ENCODE measurements around the gene ZNF71.

ZNF71 gene

DNA sequence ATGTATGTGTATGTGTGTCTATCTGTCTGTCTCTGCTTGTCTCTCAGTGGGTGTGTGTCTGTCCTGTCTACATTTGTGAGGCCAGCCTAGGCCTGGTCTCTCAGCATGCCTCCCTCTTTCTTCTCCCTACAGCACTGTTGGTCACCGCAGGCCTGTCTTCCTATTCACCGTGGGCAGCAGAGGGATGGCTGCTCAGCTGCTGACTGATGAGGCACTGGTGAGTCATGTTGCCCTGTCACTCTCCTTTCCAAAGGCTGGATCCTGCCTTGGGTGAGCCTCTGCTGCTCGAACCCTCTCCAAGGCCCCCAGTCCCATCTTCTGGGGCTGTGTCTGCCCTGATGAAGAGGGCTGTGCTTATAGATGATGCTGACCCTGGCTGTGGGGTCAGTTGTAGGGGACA lies 6.3 kb downstream of the ZNF71 start:
- DNase-seq (ENCODE audit: insufficient read length, low spot score) (no peak), FAIRE-seq (no peak)
- TF ChIP-seq, protein P1, sequence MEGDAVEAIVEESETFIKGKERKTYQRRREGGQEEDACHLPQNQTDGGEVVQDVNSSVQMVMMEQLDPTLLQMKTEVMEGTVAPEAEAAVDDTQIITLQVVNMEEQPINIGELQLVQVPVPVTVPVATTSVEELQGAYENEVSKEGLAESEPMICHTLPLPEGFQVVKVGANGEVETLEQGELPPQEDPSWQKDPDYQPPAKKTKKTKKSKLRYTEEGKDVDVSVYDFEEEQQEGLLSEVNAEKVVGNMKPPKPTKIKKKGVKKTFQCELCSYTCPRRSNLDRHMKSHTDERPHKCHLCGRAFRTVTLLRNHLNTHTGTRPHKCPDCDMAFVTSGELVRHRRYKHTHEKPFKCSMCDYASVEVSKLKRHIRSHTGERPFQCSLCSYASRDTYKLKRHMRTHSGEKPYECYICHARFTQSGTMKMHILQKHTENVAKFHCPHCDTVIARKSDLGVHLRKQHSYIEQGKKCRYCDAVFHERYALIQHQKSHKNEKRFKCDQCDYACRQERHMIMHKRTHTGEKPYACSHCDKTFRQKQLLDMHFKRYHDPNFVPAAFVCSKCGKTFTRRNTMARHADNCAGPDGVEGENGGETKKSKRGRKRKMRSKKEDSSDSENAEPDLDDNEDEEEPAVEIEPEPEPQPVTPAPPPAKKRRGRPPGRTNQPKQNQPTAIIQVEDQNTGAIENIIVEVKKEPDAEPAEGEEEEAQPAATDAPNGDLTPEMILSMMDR (IDR thresholded peaks at IDR 0.05; ENCODE audit: insufficient read depth, missing control alignments): no peak

- FAIRE-seq (no peak), DNase-seq (ENCODE audit: insufficient read length, low spot score) (no peak)
Measured at GRCh38 chr19:56603829-56604228, 8.7 kb downstream of the ZNF71 start.

GRCh38 chr19:56608274-56608964 lies 13.3 kb downstream of the ZNF71 start:
- DNase-seq (ENCODE audit: insufficient read length, low spot score) (no peak), FAIRE-seq (no peak)
- TF ChIP-seq, protein P1 (IDR thresholded peaks at IDR 0.05; ENCODE audit: insufficient read depth, missing control alignments): no peak

More at GRCh38 chr19:56603829-56604228, 8.7 kb downstream of the ZNF71 start:
- TF ChIP-seq, protein P1 (IDR thresholded peaks at IDR 0.05; ENCODE audit: insufficient read depth, missing control alignments): no peak

GRCh38 chr19:56611288-56611687 lies 16.2 kb downstream of the ZNF71 start:
- DNase-seq (ENCODE audit: insufficient read length, low spot score) (no peak), FAIRE-seq (no peak)
- TF ChIP-seq, protein P1 (IDR thresholded peaks at IDR 0.05; ENCODE audit: insufficient read depth, missing control alignments): no peak

DNA sequence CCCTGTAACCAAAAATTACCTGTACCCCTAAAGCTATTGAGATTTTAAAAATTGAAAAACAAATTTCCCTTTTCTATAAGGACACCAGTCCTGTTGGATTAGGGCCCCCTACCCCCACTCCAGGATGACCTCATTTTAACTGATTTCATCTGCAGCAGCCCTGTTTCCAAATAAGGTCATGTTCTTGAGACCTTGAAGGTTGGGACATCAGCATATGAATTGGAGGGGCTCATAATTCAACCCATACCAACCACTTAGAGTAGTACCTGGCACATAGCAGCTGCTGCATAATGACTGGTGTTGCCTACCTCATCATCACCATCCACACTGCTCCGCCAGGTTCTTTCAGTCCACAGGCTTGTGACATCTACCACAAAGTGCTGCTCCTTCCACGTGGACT lies 17.6 kb downstream of the ZNF71 start:
- TF ChIP-seq, protein P1 (IDR thresholded peaks at IDR 0.05; ENCODE audit: insufficient read depth, missing control alignments): no peak
- FAIRE-seq (no peak), DNase-seq (ENCODE audit: insufficient read length, low spot score) (no peak)

DNA sequence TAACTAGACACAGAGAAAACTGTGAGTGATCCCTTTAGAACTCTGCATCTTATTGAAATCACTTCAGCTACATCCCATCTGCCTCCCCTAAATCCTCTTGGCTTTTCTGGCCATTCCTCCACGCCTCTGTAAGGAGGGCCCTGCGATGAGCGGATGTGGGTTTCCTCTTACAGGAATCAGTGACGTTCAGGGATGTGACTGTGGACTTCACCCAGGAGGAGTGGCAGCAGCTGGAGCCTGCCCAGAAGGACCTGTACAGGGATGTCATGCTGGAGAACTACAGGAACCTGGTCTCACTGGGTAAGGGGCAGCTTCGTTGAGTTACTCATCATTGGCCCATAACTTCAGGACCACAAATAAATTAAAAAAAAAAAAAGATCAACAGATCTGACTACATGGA lies 18.5 kb downstream of the ZNF71 start:
- DNase-seq (ENCODE audit: insufficient read length, low spot score) (no peak), FAIRE-seq (no peak)
- TF ChIP-seq, protein P1 (IDR thresholded peaks at IDR 0.05; ENCODE audit: insufficient read depth, missing control alignments): no peak

GRCh38 chr19:56617531-56617930 lies 22.4 kb downstream of the ZNF71 start:
- DNase-seq (ENCODE audit: insufficient read length, low spot score): no peak
- FAIRE-seq: no peak
- TF ChIP-seq, protein P1 (IDR thresholded peaks at IDR 0.05; ENCODE audit: insufficient read depth, missing control alignments): no peak
